HCT116 (cell line): ENCODE results near the gene GBGT1. TPM values are rescaled to one million over a fixed set of nuclear protein-coding genes. Genes with fewer than 3 reads are reported as not detected.

Source experiments
- ATAC-seq: fragments of 200-7000 bp; cut with Tn5 transposase; 2 replicates; pipeline ENCODE4 v1.9.1; 2020; ENCODE audit warnings: mild to moderate bottlenecking, moderate library complexity
- BruUV-seq: library from RNA; stranded (reverse); fragments of 400-500 nt; replicated peaks from 2 replicates; lab custom pipeline; 2021; lab: Mats Ljungman, UMichigan
- CTCF ChIA-PET: fragments of 300-600 bp; sonication (Branson Sonifier 250); formaldehyde crosslinking; loops from one replicate; lab custom pipeline; 2021; ENCODE audit warnings: antibody characterized with exemption; lab: Charles Lee
- POLR2A ChIA-PET: fragments of 300-600, 350-600 bp; sonication (Branson Sonifier 250); formaldehyde crosslinking; loops from one replicate; lab custom pipeline; 2021; ENCODE audit warnings: antibody characterized with exemption; lab: Charles Lee
- RAD21 ChIA-PET, 2 experiments: fragments of 300-600 bp; sonication (Branson Sonifier 250); formaldehyde crosslinking; loops; one replicate each; lab custom pipeline; 2023; ENCODE audit warnings: low total read pairs in 2 of 2; ENCODE audit not compliant: uncharacterized antibody in 2 of 2, unreplicated experiment in 2 of 2, low non-redundant PET in 1 of 2; lab: Charles Lee
- DNase-seq: peaks from one replicate; pipeline ENCODE4 v3.0.0-alpha.2; 2010; ENCODE audit warnings: low read depth, low spot score
- H2AFZ ChIP-seq: fragments of 200-600 bp; shearing (Covaris generic), sonication (generic); 2 replicates; pipeline ENCODE4 v1.6.1; 2017; ENCODE audit warnings: low read depth, mixed run types, mixed read lengths, antibody characterized with exemption, low read length; ENCODE audit not compliant: poor library complexity, severe bottlenecking
- H3K27ac ChIP-seq: 2 replicates; pipeline ENCODE4 v1.5.1; 2012; ENCODE audit warnings: low read depth, low read length
- H3K27me3 ChIP-seq: fragments of 200-600 bp; sonication (generic); 2 replicates; pipeline ENCODE4 v1.6.1; 2016; ENCODE audit warnings: mixed run types, low read length, mixed read lengths; ENCODE audit not compliant: insufficient read depth
- H3K36me3 ChIP-seq, 2 experiments: fragments of 200-500 bp in 1 of 2; fragments of 200-600 bp in 1 of 2; sonication (Bioruptor generic) in 1 of 2; sonication (generic) in 1 of 2; 2 replicates each; pipeline versions ENCODE4 v1.5.1 to v1.6.1; 2014 to 2016; ENCODE audit warnings: low read length in 2 of 2, inconsistent platforms in 1 of 2, mixed read lengths in 1 of 2, mixed run types in 1 of 2; ENCODE audit not compliant: insufficient read depth in 2 of 2, control insufficient read depth in 1 of 2
- H3K4me1 ChIP-seq, 2 experiments: fragments of 200-600 bp in 1 of 2; sonication (generic) in 1 of 2; 2 replicates each; pipeline versions ENCODE4 v1.5.1 to v1.6.1; 2012 to 2017; ENCODE audit warnings: low read length in 2 of 2, inconsistent platforms in 1 of 2, mild to moderate bottlenecking in 1 of 2, mixed read lengths in 1 of 2, mixed run types in 1 of 2, moderate library complexity in 1 of 2; ENCODE audit not compliant: insufficient read depth in 2 of 2, control insufficient read depth in 1 of 2
- H3K4me2 ChIP-seq: fragments of 200-600 bp; sonication (generic); 2 replicates; pipeline ENCODE4 v1.6.1; 2017; ENCODE audit warnings: mixed run types, low read length, mixed read lengths
- H3K4me3 ChIP-seq, 2 experiments: fragments of 200-600 bp in 1 of 2; sonication (generic) in 1 of 2; replicated peaks in 1 of 2; 2 replicates each; pipeline ENCODE4 v1.5.1; 2011 to 2016; ENCODE audit warnings: low read length in 2 of 2, control low read depth in 1 of 2, low read depth in 1 of 2, mild to moderate bottlenecking in 1 of 2, mixed read lengths in 1 of 2, mixed run types in 1 of 2
- H3K79me2 ChIP-seq: fragments of 200-600 bp; sonication (generic); 2 replicates; pipeline ENCODE4 v1.6.1; 2017; ENCODE audit warnings: mild to moderate bottlenecking, mixed run types, low read length, moderate library complexity, mixed read lengths; ENCODE audit not compliant: insufficient read depth
- H3K9ac ChIP-seq: fragments of 200-600 bp; sonication (generic); 2 replicates; pipeline ENCODE4 v1.6.1; 2016; ENCODE audit warnings: low read length, mixed read lengths
- H3K9me2 ChIP-seq: fragments of 200-600 bp; sonication (generic), shearing (Covaris generic); 2 replicates; pipeline ENCODE4 v1.6.1; 2017; ENCODE audit warnings: mixed run types, mild to moderate bottlenecking, moderate library complexity; ENCODE audit not compliant: insufficient read depth
- H3K9me3 ChIP-seq, 2 experiments: fragments of 200-500 bp in 1 of 2; fragments of 200-600 bp in 1 of 2; sonication (Bioruptor generic) in 1 of 2; sonication (generic) in 1 of 2; 2 replicates each; pipeline ENCODE4 v1.6.1; 2014 to 2017; ENCODE audit warnings: low read length in 2 of 2, mixed read lengths in 2 of 2, inconsistent platforms in 1 of 2, low read depth in 1 of 2, mild to moderate bottlenecking in 1 of 2, mixed run types in 1 of 2, moderate library complexity in 1 of 2; ENCODE audit not compliant: control insufficient read depth in 1 of 2, insufficient read depth in 1 of 2
- H4K20me1 ChIP-seq: fragments of 200-600 bp; sonication (generic), shearing (Covaris generic); 2 replicates; pipeline ENCODE4 v1.6.1; 2017; ENCODE audit warnings: mixed run types, mild to moderate bottlenecking, moderate library complexity; ENCODE audit not compliant: insufficient read depth
- CBX3 ChIP-seq: IDR thresholded peaks from 2 replicates; pipeline ENCODE4 v1.6.1; 2012; ENCODE audit warnings: low read depth
- CEBPB ChIP-seq: IDR thresholded peaks from 2 replicates; pipeline ENCODE4 v1.6.1; 2012; ENCODE audit warnings: low read depth
- ELF1 ChIP-seq: IDR thresholded peaks from 2 replicates; pipeline ENCODE4 v1.6.1; 2012; ENCODE audit warnings: low read depth, borderline replicate concordance
- EZH2 ChIP-seq: fragments of 200-600 bp; sonication (generic); IDR thresholded peaks from 2 replicates; pipeline ENCODE4 v1.6.1; 2017; ENCODE audit warnings: antibody characterized with exemption, mixed run types
- EZH2phosphoT487 ChIP-seq: fragments of 200-600 bp; IDR thresholded peaks from 2 replicates; pipeline ENCODE4 v1.6.1; 2018; ENCODE audit warnings: antibody characterized with exemption, borderline replicate concordance
- FOSL1 ChIP-seq: IDR thresholded peaks from 2 replicates; pipeline ENCODE4 v1.6.1; 2012; ENCODE audit warnings: low read depth
- JUND ChIP-seq: IDR thresholded peaks from 2 replicates; pipeline ENCODE4 v1.6.1; 2012
- POLR2A ChIP-seq: IDR thresholded peaks from 2 replicates; pipeline ENCODE4 v1.7.0; 2011; ENCODE audit warnings: borderline replicate concordance; ENCODE audit not compliant: insufficient read depth, insufficient read length; ENCODE audit errors: extremely low read depth
- RAD21 ChIP-seq: IDR thresholded peaks from 2 replicates; pipeline ENCODE4 v1.6.1; 2012; ENCODE audit warnings: low read depth, mild to moderate bottlenecking
- SIN3A ChIP-seq: IDR thresholded peaks from 2 replicates; pipeline ENCODE4 v1.6.1; 2012; ENCODE audit warnings: low read depth
- SP1 ChIP-seq: IDR thresholded peaks from 2 replicates; pipeline ENCODE4 v1.6.1; 2012; ENCODE audit warnings: low read depth
- TCF7L2 ChIP-seq: IDR thresholded peaks from 2 replicates; pipeline ENCODE4 v1.7.0; 2011; ENCODE audit warnings: borderline replicate concordance, inconsistent platforms; ENCODE audit not compliant: insufficient read depth, insufficient read length; ENCODE audit errors: extremely low read depth
- YY1 ChIP-seq: IDR thresholded peaks from 2 replicates; pipeline ENCODE4 v1.6.1; 2011; ENCODE audit warnings: low read length, low read depth, moderate library complexity, mild to moderate bottlenecking; ENCODE audit not compliant: insufficient replicate concordance; ENCODE audit errors: extremely low read depth
- ZFX ChIP-seq: fragments of 450-650 bp; IDR thresholded peaks from 2 replicates; pipeline ENCODE4 v1.6.1; 2017
- ZNF274 ChIP-seq: fragments of 200-500 bp; sonication (Bioruptor generic); IDR thresholded peaks from 2 replicates; pipeline ENCODE4 v1.6.1; 2014; ENCODE audit warnings: mild to moderate bottlenecking, low read depth, low read length, inconsistent platforms
- intact Hi-C: fragments of 100-400 bp; cut with micrococcal nuclease; formaldehyde crosslinking; loops from 2 replicates; pipeline ENCODE4 v1.10.0; 2022
- total RNA-seq: library from RNA; stranded (reverse); gene quantifications from one replicate; pipeline ENCODE4 v1.2.1, GENCODE V29; 2021; ENCODE audit not compliant: unreplicated experiment
- TF ChIP-seq, protein P1 (sequence below): IDR thresholded peaks from 2 replicates; pipeline ENCODE4 v1.6.1; 2012; ENCODE audit warnings: low read depth
- TF ChIP-seq, protein P2 (sequence below), 3 experiments: fragments of 200-600 bp in 1 of 3; sonication (generic) in 1 of 3; IDR thresholded peaks in 2 of 3; conservative IDR thresholded peaks in 1 of 3; 2 replicates each; pipeline ENCODE4 v1.5.1; 2012 to 2017; ENCODE audit warnings: low read depth in 2 of 3, low read length in 2 of 3, antibody characterized with exemption in 1 of 3, borderline replicate concordance in 1 of 3, control low read depth in 1 of 3, mild to moderate bottlenecking in 1 of 3, mixed read lengths in 1 of 3, mixed run types in 1 of 3, moderate library complexity in 1 of 3; ENCODE audit not compliant: insufficient read depth in 1 of 3

GBGT1 gene
- total RNA-seq, 1 experiment from 2014 or later: 0.34 TPM

DNA sequence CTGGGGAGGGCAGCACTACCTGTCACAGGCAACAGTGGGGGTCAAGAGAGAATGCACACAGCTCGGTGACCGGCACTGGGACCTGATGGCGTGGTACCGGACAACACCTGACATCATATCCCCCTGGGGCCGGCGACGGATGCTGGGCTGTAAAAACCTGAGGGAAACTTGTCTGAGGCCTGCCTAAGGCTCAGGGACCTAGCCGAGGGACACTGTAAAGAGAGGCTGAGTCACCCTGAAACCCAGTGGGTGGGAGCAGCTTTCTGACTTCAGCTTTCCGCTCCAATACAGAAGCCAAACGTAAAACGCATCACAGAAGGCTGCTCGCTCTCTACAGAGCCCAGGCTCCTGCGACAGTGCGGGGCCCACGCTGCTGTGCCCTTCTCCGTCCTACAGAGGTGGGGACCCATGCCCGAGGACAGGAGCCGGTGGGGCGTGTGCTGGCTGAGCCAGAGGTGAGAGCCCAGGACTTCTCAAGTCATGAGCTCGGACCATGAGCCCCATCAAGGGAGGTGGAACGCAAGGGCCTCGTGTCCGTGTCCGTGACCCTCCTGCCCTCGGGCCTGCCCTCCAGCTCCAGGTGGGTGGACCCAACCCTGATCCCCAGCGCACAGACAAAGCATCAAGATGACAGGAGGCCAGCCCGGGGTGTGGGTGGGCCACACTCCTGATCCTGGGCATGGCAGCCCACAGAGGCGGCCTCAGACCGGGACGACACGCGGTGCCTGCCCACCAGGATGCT is 47.9 kb downstream of the GBGT1 start:
- H3K4me2 ChIP-seq: no peak overlapping the region
- no peaks in the 10 kb centered on the region for H4K20me1 ChIP-seq
- ChIA-PET RAD21 (no interaction called here), CTCF (interaction anchor here (1.3 kb wide), 1 partner anchor 29 kb away, joined by 5 read pairs; no protein-coding TSS in a partner anchor), POLR2A (no interaction called here)
- DNase-seq (no peak), ATAC-seq (no peak)
- intact Hi-C loops: no loop called here
- H3K9ac ChIP-seq: no peak overlapping the region
- no peak overlapping the region for H3K4me3 ChIP-seq
- no TSS peak for BruUV-seq
- TF ChIP-seq ZNF274: no peak
- no peak for TF ChIP-seq RAD21
- TF ChIP-seq POLR2A: no peak
- no peak for TF ChIP-seq EZH2
- no peak for TF ChIP-seq YY1
- no peak for TF ChIP-seq CBX3
- TF ChIP-seq, protein P1, sequence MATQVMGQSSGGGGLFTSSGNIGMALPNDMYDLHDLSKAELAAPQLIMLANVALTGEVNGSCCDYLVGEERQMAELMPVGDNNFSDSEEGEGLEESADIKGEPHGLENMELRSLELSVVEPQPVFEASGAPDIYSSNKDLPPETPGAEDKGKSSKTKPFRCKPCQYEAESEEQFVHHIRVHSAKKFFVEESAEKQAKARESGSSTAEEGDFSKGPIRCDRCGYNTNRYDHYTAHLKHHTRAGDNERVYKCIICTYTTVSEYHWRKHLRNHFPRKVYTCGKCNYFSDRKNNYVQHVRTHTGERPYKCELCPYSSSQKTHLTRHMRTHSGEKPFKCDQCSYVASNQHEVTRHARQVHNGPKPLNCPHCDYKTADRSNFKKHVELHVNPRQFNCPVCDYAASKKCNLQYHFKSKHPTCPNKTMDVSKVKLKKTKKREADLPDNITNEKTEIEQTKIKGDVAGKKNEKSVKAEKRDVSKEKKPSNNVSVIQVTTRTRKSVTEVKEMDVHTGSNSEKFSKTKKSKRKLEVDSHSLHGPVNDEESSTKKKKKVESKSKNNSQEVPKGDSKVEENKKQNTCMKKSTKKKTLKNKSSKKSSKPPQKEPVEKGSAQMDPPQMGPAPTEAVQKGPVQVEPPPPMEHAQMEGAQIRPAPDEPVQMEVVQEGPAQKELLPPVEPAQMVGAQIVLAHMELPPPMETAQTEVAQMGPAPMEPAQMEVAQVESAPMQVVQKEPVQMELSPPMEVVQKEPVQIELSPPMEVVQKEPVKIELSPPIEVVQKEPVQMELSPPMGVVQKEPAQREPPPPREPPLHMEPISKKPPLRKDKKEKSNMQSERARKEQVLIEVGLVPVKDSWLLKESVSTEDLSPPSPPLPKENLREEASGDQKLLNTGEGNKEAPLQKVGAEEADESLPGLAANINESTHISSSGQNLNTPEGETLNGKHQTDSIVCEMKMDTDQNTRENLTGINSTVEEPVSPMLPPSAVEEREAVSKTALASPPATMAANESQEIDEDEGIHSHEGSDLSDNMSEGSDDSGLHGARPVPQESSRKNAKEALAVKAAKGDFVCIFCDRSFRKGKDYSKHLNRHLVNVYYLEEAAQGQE: no peak
- TF ChIP-seq ZFX: no peak
- no peak for TF ChIP-seq ELF1
- TF ChIP-seq SP1: no peak
- no peak for TF ChIP-seq SIN3A
- no peak for TF ChIP-seq FOSL1
- TF ChIP-seq JUND: no peak
- no peak for TF ChIP-seq TCF7L2
- no peak for TF ChIP-seq EZH2phosphoT487
- TF ChIP-seq CEBPB: no peak
- TF ChIP-seq, protein P2, sequence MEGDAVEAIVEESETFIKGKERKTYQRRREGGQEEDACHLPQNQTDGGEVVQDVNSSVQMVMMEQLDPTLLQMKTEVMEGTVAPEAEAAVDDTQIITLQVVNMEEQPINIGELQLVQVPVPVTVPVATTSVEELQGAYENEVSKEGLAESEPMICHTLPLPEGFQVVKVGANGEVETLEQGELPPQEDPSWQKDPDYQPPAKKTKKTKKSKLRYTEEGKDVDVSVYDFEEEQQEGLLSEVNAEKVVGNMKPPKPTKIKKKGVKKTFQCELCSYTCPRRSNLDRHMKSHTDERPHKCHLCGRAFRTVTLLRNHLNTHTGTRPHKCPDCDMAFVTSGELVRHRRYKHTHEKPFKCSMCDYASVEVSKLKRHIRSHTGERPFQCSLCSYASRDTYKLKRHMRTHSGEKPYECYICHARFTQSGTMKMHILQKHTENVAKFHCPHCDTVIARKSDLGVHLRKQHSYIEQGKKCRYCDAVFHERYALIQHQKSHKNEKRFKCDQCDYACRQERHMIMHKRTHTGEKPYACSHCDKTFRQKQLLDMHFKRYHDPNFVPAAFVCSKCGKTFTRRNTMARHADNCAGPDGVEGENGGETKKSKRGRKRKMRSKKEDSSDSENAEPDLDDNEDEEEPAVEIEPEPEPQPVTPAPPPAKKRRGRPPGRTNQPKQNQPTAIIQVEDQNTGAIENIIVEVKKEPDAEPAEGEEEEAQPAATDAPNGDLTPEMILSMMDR (IDR thresholded peaks at IDR 0.05 in 2 of 3, conservative IDR thresholded peaks at IDR 0.05 in 1 of 3; ENCODE audit: borderline replicate concordance in 1 of 3, insufficient read depth in 1 of 3, low read depth in 2 of 3, low read length in 2 of 3): no peak
- H3K9me2 ChIP-seq: no peaks in the 10 kb centered on the region
- no peaks in the 10 kb centered on the region for H3K27me3 ChIP-seq
- H3K9me3 ChIP-seq: no peaks in the 10 kb centered on the region
- peaks cover 41% of the 10 kb centered on the region for H3K79me2 ChIP-seq
- no peaks in the 10 kb centered on the region for H3K36me3 ChIP-seq
- no peak overlapping the region for H3K27ac ChIP-seq
- H2AFZ ChIP-seq: no peak overlapping the region
- peaks cover 3 to 27% of the 10 kb centered on the region in 2 experiments for H3K4me1 ChIP-seq
